ENCODE results near the gene TSPAN10. TPM values are rescaled to one million over a fixed set of nuclear protein-coding genes. Genes with fewer than 3 reads are reported as not detected.

The TSPAN10 gene
- total RNA-seq, 1 donor from 2014 or later = 2.7 TPM

- Mint-ChIP-seq H3K36me3 (ENCODE audit: low read depth, unreplicated experiment) (peaks cover 9% of the 10 kb centered on the region), H3K4me1 (ENCODE audit: low read depth, unreplicated experiment) (peaks cover 3% of the 10 kb centered on the region), H3K27ac (ENCODE audit: unreplicated experiment) (no peak overlapping the region), H3K4me3 (ENCODE audit: unreplicated experiment) (no peak overlapping the region), H3K27me3 (ENCODE audit: low read depth, unreplicated experiment) (no peaks in the 10 kb centered on the region), H3K9me3 (ENCODE audit: unreplicated experiment) (no peaks in the 10 kb centered on the region)
- peaks cover 7% of the 10 kb centered on the region for H3K36me3 ChIP-seq (ENCODE audit: insufficient read depth, low read length)
- H3K4me2 ChIP-seq (ENCODE audit: low read length) = no peak overlapping the region
- DNase-seq (ENCODE audit: low read depth) (no peak), FAIRE-seq (no peak)
- H3K4me1 ChIP-seq (ENCODE audit: insufficient read depth, low read length) = peaks cover 2% of the 10 kb centered on the region
- no peaks in the 10 kb centered on the region for H3K27me3 ChIP-seq (ENCODE audit: insufficient read depth, low read length)
- peaks cover 31% of the 10 kb centered on the region for H4K20me1 ChIP-seq (ENCODE audit: insufficient read depth, low read length)
- peaks cover 28% of the 10 kb centered on the region for H3K79me2 ChIP-seq (ENCODE audit: insufficient read depth, low read length)
- H2AFZ ChIP-seq (ENCODE audit: low read depth, low read length) = no peak overlapping the region
- H3K4me3 ChIP-seq (ENCODE audit: insufficient read depth, low read depth, low read length) = no peak overlapping the region
- no peaks in the 10 kb centered on the region for H3K9me3 ChIP-seq (ENCODE audit: insufficient read depth, low read depth, low read length)
- no peak overlapping the region for H3K27ac ChIP-seq (ENCODE audit: low read depth, low read length)
- no peak for TF ChIP-seq EZH2 (IDR thresholded peaks at IDR 0.05; ENCODE audit: insufficient read depth, low read length)
- TF ChIP-seq, protein P1, sequence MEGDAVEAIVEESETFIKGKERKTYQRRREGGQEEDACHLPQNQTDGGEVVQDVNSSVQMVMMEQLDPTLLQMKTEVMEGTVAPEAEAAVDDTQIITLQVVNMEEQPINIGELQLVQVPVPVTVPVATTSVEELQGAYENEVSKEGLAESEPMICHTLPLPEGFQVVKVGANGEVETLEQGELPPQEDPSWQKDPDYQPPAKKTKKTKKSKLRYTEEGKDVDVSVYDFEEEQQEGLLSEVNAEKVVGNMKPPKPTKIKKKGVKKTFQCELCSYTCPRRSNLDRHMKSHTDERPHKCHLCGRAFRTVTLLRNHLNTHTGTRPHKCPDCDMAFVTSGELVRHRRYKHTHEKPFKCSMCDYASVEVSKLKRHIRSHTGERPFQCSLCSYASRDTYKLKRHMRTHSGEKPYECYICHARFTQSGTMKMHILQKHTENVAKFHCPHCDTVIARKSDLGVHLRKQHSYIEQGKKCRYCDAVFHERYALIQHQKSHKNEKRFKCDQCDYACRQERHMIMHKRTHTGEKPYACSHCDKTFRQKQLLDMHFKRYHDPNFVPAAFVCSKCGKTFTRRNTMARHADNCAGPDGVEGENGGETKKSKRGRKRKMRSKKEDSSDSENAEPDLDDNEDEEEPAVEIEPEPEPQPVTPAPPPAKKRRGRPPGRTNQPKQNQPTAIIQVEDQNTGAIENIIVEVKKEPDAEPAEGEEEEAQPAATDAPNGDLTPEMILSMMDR (IDR thresholded peaks at IDR 0.05; ENCODE audit: insufficient read depth, low read depth, low read length) = no peak
- no peak overlapping the region for H3K9ac ChIP-seq (ENCODE audit: low read length)
These were observed 39.9 kb downstream of the TSPAN10 start for GRCh38 chr17:81676906-81677305.

GRCh38 chr17:81680150-81680549, 43.2 kb downstream of the TSPAN10 start:
- Histone ChIP-seq H3K9ac (ENCODE audit: low read length) (no peak overlapping the region), H3K27me3 (ENCODE audit: insufficient read depth, low read length) (no peaks in the 10 kb centered on the region), H4K20me1 (ENCODE audit: insufficient read depth, low read length) (peaks cover 37% of the 10 kb centered on the region), H3K4me2 (ENCODE audit: low read length) (no peak overlapping the region), H3K27ac (ENCODE audit: low read depth, low read length) (no peak overlapping the region), H3K9me3 (ENCODE audit: insufficient read depth, low read depth, low read length) (no peaks in the 10 kb centered on the region), H2AFZ (ENCODE audit: low read depth, low read length) (no peak overlapping the region), H3K4me1 (ENCODE audit: insufficient read depth, low read length) (peaks cover 21% of the 10 kb centered on the region), H3K4me3 (ENCODE audit: insufficient read depth, low read depth, low read length) (no peak overlapping the region), H3K79me2 (ENCODE audit: insufficient read depth, low read length) (peaks cover 52% of the 10 kb centered on the region), H3K36me3 (ENCODE audit: insufficient read depth, low read length) (peaks cover 4% of the 10 kb centered on the region)
- Mint-ChIP-seq H3K27ac (ENCODE audit: unreplicated experiment) (no peak overlapping the region), H3K9me3 (ENCODE audit: unreplicated experiment) (no peaks in the 10 kb centered on the region), H3K4me1 (ENCODE audit: low read depth, unreplicated experiment) (peaks cover 11% of the 10 kb centered on the region), H3K4me3 (ENCODE audit: unreplicated experiment) (no peak overlapping the region), H3K27me3 (ENCODE audit: low read depth, unreplicated experiment) (no peaks in the 10 kb centered on the region), H3K36me3 (ENCODE audit: low read depth, unreplicated experiment) (peaks cover 6% of the 10 kb centered on the region)
- DNase-seq (ENCODE audit: low read depth) (no peak), FAIRE-seq (no peak)
- TF ChIP-seq EZH2 (IDR thresholded peaks at IDR 0.05; ENCODE audit: insufficient read depth, low read length) = no peak
- TF ChIP-seq, protein P1 (IDR thresholded peaks at IDR 0.05; ENCODE audit: insufficient read depth, low read depth, low read length) = no peak

GRCh38 chr17:81681672-81682071, 44.7 kb downstream of the TSPAN10 start:
- TF ChIP-seq, protein P1 (IDR thresholded peaks at IDR 0.05; ENCODE audit: insufficient read depth, low read depth, low read length) = no peak
- TF ChIP-seq EZH2 (IDR thresholded peaks at IDR 0.05; ENCODE audit: insufficient read depth, low read length) = no peak
- DNase-seq (ENCODE audit: low read depth) = no peak
- Histone ChIP-seq H2AFZ (ENCODE audit: low read depth, low read length) (no peak overlapping the region), H3K36me3 (ENCODE audit: insufficient read depth, low read length) (peaks cover 16% of the 10 kb centered on the region), H3K9ac (ENCODE audit: low read length) (no peak overlapping the region), H3K4me3 (ENCODE audit: insufficient read depth, low read depth, low read length) (no peak overlapping the region), H3K4me2 (ENCODE audit: low read length) (peak overlapping the region; percentile 94), H4K20me1 (ENCODE audit: insufficient read depth, low read length) (peaks cover 48% of the 10 kb centered on the region), H3K9me3 (ENCODE audit: insufficient read depth, low read depth, low read length) (no peaks in the 10 kb centered on the region), H3K79me2 (ENCODE audit: insufficient read depth, low read length) (peaks cover 66% of the 10 kb centered on the region), H3K4me1 (ENCODE audit: insufficient read depth, low read length) (peaks cover 29% of the 10 kb centered on the region), H3K27ac (ENCODE audit: low read depth, low read length) (no peak overlapping the region), H3K27me3 (ENCODE audit: insufficient read depth, low read length) (no peaks in the 10 kb centered on the region)
- FAIRE-seq = no peak
- Mint-ChIP-seq H3K9me3 (ENCODE audit: unreplicated experiment) (no peaks in the 10 kb centered on the region), H3K27me3 (ENCODE audit: low read depth, unreplicated experiment) (no peaks in the 10 kb centered on the region), H3K36me3 (ENCODE audit: low read depth, unreplicated experiment) (peaks cover 8% of the 10 kb centered on the region), H3K4me3 (ENCODE audit: unreplicated experiment) (peak overlapping the region; percentile 69), H3K4me1 (ENCODE audit: low read depth, unreplicated experiment) (peaks cover 14% of the 10 kb centered on the region), H3K27ac (ENCODE audit: unreplicated experiment) (no peak overlapping the region)

Measured in astrocyte (in vitro differentiated cells and primary cell).